Embryonic facial prominence (tissue), 1 donor: ENCODE data around the gene VPS54.

Source experiments
- DNase-seq: peaks from one replicate; pipeline ENCODE4 v3.0.0-alpha.2; 2016; ENCODE audit errors: extremely low spot score

VPS54 gene

GRCh38 chr2:63926815-63927214 lies 92.4 kb downstream of the VPS54 start:
- no peak for DNase-seq

DNA sequence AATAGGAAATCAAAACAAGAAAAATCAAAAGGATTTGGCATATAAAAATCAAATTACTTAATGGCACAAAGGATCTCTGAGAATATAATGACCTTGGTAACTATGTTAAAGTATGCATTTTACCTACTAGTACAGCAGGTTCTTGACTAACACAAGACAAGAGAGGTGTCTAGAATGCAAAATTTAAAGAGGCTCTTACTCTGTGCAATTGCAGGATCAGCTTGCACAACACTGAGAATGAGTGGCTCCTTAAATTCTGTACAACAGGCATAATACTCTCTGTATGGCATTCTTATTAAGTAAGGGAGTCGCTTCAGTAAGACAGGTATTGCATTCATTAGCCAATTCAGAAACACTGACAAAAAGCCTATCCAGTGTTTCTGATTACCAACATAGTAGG lies 104.9 kb downstream of the VPS54 start:
- no peak for DNase-seq

DNA sequence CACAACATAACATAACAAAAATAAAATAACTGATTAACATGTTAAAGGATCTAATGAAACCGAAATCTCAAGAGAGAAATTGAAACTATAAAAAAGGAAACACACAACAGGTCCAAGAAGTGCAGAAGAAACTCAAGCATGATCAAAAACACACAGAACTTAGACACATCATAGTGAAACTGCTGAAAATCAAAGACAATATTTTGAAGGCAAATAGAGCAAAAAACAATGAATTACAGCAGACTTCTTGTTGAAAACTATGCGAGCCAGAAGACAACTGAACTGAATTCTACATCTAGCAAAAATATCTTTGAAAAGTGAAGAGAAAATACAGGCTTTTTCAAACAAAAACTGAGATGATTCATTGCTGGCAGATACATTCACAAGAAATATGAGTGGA lies 116.2 kb downstream of the VPS54 start:
- DNase-seq, result no peak

DNA sequence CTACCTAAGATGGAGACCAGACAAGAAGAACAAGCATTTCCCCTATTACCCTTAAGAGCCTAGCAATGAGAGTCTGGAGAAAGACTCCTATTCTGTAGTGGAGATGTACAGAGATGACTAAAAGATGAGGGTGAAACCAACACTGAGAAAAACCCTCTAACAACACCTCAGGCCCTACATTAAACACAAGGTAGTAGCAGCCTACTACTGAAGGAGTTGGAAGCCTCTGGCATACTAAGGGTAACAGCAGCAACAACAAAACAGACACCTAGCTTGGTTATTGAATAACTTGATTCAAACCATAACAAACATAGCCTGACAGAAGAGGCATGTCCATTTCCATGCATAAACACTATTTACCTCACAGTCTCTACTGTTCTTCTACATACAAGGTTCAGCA lies 117.1 kb downstream of the VPS54 start:
- DNase-seq, result no peak

DNA sequence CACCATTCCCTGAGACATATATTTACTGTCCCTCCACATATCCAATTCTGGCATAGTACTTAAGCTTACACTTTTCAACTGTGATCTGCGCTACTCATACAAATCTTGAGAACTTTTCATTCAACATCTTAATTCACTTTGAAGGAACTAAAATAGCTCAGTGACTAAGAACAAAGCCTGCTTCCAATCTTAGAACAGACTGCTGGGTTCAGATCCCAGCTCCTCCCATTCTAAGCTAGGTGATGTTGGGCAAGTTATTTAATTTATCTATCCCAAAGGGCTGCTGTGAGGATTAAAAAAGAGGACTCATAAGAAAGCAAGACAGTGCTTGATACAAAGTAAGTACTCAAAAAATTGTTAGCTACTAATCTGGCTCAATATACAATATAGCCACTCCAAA lies 119.6 kb downstream of the VPS54 start:
- no peak for DNase-seq

DNA sequence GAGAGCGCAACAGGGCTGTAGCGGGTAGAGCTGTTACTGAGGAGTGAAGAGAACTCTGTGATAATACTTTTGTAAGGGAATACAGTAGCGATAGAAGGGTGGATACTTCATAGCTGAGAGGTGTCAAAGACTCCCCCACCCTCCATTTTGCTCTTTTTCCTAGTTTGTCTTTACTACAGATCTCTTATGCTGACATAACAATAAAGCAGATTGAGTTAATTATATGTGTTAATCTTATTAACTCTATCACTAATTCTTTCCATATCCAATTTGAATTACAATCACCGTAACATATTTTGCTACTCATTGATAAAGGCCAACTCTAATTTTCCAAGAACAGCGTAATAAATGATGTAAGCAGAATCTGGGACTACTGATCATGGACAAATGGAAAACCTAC lies 120.4 kb downstream of the VPS54 start:
- DNase-seq, result no peak

GRCh38 chr2:63894167-63894566 lies 125.1 kb downstream of the VPS54 start:
- DNase-seq, result no peak

- no peak for DNase-seq
These were observed 126.1 kb downstream of the VPS54 start for GRCh38 chr2:63893163-63893562.

DNA sequence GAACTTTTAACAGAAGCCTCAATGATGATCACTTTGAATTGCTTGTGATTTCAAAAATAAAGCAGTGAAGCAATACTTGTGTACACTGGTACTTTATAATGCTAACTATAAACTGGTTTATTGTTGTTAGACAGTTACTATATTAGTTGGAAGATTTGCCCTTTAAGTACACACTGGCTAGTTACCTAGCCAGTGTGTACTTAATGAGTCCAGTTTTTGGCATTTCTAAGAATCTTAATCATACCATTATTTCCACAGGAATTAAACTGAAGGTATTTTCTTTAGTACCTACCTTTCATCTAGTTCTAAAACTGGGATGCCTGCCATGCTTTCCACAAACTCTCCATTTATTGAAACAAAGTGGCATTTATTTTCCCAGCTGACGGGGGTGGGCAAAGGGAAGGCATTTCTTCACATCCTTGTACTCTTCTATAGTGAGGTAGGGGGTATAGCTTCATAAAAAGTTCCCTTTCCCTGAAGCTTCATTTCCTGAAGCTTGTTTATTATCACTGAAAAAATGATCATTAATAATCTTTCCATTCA lies 127.7 kb downstream of the VPS54 start:
- no peak for DNase-seq

DNA sequence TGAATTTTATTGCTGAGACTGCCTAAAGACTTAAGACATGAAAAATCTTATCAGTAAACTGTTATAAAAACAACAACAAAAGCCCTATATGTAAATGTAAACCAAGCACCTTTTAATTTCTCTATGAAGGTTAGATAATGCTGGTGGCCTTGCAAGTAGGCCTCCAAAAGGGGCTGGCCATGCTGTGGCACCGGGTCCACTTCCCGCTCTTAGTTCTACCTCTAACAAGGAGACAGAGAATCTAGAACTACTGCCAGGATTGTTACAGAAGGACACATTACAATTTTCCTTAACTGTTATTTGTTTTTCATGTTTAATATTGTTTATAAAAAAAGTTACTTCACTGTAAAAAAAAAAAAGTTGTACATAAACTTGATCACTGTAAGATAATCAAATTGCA lies 128.6 kb downstream of the VPS54 start:
- no peak for DNase-seq

DNA sequence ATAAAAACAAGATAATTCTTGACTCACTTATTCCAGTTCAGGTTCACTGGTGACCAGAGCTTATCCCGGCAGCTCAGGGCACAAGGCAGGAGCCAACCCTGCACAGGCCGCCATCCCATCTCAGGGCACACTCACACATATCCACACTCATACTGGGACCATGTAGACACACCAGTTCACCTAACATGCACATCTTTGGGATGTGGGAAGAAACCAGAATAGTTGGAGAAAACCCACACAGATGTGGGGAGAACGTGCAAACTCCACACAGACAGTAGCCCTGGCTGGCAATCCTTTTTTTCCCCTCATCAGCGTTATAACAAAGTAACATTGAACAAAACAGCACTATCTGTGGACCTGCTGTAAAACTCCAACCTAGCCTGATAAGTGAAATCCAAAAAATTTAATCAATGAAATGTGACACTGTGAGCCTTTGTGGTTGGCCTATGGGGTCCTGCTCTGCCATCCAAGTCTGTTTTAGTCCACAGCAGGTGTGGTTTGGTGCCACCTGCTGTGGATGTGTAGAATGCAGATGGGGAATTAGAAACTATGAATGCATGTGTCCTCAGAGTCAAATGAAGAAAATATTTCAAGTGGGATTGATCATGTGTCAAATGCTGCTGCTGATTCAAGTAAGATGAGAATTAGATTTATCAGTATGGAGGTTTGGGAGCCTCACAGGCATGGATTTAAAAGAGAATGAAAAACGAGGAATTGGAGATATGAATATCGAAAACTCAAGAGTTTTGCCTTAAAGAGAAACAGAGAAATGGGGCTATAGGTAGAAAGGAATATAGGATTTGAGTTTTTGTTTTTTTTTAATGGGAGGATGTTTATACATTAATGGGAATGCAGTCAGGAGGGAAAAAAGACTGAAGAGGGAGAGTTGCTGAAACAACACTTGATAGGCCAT lies 130.5 kb downstream of the VPS54 start:
- no peak for DNase-seq

DNA sequence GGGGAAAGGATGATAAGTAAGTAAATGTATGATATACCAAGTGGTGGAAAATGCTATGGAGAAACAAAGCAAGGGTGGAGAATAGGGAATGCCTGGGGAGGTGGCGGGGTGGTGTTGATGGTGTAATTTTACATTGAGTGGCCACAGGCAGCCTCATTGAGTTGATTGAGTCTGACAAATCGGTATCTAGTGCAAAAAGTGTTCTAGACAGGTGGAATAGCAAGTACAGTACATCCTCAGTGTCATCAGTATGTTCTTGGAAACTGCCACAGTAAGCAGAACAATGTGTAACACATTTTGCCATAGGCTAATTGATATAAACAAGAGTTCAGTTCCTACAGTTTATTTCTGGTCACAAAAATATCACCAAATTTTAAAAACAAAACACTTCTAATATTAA lies 131.2 kb downstream of the VPS54 start:
- DNase-seq, result no peak

GRCh38 chr2:63886445-63886844 lies 132.8 kb downstream of the VPS54 start:
- DNase-seq, result no peak

GRCh38 chr2:63882395-63883105 lies 136.7 kb downstream of the VPS54 start:
- DNase-seq, result no peak

DNA sequence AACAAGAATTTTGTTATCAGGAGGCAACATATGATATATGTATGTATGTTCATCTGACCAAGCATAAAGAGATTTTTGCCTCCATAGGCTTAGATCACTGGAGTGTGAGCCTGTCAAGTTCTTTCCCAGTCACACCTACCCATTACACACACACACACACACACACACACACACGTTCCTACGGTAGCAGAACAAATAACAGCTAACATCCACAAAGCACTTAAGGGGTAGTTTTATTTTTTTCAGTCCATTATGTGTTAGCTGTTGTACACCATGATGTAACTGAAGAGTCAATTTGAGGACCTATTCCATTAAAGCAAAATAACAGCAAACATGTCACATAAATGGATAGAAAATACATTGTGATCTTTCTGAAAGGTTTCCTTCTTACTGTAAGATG lies 138.0 kb downstream of the VPS54 start:
- DNase-seq, result no peak

- DNase-seq, result no peak
These were observed 138.6 kb downstream of the VPS54 start for GRCh38 chr2:63880625-63881024.

DNA sequence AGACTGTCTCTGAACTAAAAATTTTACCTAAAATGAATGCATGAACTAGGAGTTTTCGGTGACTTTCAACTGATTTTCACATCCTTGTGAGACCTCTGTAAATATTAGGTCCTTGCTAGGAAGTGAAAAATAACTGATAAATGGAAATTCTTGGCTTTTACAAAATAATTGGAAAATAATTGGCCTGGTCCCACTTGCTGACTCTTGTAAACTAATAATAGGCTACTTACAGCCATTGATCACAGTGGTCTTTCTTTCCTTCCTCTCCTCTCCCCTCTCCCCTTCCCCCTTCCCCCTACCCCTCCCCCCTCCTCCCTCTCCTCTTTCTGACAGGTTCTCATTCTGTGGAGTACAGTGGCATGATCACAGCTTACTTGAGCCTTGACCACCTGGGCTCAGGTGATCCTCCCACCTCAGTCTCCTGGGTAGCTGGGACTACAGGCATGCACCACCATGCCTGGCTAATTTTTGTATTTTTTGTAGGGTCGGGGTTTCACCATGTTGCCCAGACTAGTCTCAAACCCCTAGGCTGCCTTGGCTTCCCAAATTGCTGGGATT lies 139.3 kb downstream of the VPS54 start:
- no peak for DNase-seq

GRCh38 chr2:63878486-63878885 lies 140.7 kb downstream of the VPS54 start:
- no peak for DNase-seq

- no peak for DNase-seq
These were observed 142.9 kb downstream of the VPS54 start for GRCh38 chr2:63876311-63876710.

DNA sequence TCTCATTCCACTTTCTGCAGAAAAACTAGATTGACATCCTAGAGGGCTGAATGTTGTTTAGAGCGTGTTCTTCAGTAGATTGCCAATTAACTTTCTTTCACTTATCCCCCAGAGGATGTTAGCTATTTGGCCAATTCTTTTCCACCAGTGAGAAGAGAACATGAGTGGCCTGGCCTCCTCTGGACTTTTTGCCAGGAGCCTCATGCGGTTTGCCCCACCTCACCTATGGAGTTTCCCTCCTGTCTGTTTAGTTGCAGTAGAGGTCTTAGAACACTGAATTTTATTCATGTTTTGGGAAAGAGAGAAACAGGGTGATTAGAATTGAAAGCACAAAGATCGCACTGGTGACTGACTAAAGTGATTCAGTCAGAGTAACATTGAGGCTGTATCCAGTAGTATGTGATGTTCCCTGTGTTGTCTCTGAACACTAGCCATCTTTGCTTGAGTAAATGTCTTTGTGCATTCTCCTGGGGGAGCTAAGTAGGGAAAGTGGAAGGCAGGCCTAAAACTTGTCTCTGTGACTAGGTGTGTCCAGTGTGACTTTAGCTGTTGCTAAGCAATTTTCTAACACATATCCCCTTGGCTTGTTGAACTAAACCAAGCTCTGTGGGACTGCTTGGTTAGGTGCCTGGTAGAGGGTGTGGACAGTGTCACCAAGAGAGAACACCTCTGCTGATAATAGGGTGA lies 143.5 kb downstream of the VPS54 start:
- DNase-seq, result no peak

DNA sequence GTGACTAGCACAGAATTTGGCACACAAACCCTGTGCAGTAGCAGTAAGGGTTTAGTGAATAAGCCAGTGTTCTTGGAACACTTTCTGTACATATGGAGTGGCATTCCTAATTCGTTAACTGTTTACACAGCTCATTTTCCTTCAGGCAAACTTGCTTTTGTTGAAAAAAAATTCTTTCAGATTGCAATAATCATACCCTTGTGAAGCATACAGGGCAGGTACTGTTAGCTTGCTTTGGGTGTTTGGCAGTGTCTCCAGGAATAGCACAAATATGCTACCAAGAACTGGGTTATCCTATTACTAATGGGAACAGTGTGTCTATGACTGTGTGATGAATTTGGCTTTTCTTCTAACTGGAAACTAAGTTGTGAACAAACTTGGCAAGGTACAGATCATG lies 144.1 kb downstream of the VPS54 start:
- peak; percentile 27 for DNase-seq
